ENCODE results near the gene TSHZ3.

The TSHZ3 gene

GRCh38 chr19:31389874-31390273, 40.6 kb upstream of the TSHZ3 start:
- Histone ChIP-seq H3K4me3 (no peak overlapping the region), H3K27me3 (peaks cover 0 to 7% of the 10 kb centered on the region in 2 donors), H3K4me1 (no peaks in the 10 kb centered on the region), H3K36me3 (no peaks in the 10 kb centered on the region), H3K27ac (no peak overlapping the region), H3K9me3 (no peaks in the 10 kb centered on the region)
- DNase-seq: no peak
- intact Hi-C loops (cut with DNase I; ENCODE audit: low total_unique reads): no loop called here
- no peak for TF ChIP-seq CTCF (IDR thresholded peaks at IDR 0.05)

- no peak for DNase-seq
- Histone ChIP-seq H3K4me1 (no peaks in the 10 kb centered on the region), H3K27ac (no peak overlapping the region), H3K4me3 (no peak overlapping the region), H3K36me3 (no peaks in the 10 kb centered on the region), H3K27me3 (peaks cover 0 to 7% of the 10 kb centered on the region in 2 donors), H3K9me3 (no peaks in the 10 kb centered on the region)
- no peak for TF ChIP-seq CTCF (IDR thresholded peaks at IDR 0.05)
- intact Hi-C loops (cut with DNase I; ENCODE audit: low total_unique reads): no loop called here
These were observed 38.6 kb upstream of the TSHZ3 start for GRCh38 chr19:31387717-31388301.

- no peaks in the 10 kb centered on the region for H3K36me3 ChIP-seq
- H3K27ac ChIP-seq: no peak overlapping the region
- TF ChIP-seq CTCF (IDR thresholded peaks at IDR 0.05): no peak
- H3K4me1 ChIP-seq: no peaks in the 10 kb centered on the region
- H3K4me3 ChIP-seq: no peak overlapping the region
- intact Hi-C loops (cut with DNase I; ENCODE audit: low total_unique reads): no loop called here
- peaks cover 0 to 7% of the 10 kb centered on the region in 2 donors for H3K27me3 ChIP-seq
- DNase-seq: no peak
- H3K9me3 ChIP-seq: no peaks in the 10 kb centered on the region
These were observed 37.6 kb upstream of the TSHZ3 start for GRCh38 chr19:31386806-31387205.

GRCh38 chr19:31385744-31386143, 36.5 kb upstream of the TSHZ3 start:
- Histone ChIP-seq H3K27ac (no peak overlapping the region), H3K27me3 (peaks cover 0 to 7% of the 10 kb centered on the region in 2 donors), H3K4me3 (no peak overlapping the region), H3K36me3 (no peaks in the 10 kb centered on the region), H3K4me1 (no peaks in the 10 kb centered on the region), H3K9me3 (no peaks in the 10 kb centered on the region)
- TF ChIP-seq CTCF (IDR thresholded peaks at IDR 0.05): no peak
- intact Hi-C loops (cut with DNase I; ENCODE audit: low total_unique reads): no loop called here
- no peak for DNase-seq

- TF ChIP-seq CTCF (IDR thresholded peaks at IDR 0.05): no peak
- Histone ChIP-seq H3K36me3 (no peaks in the 10 kb centered on the region), H3K27ac (no peak overlapping the region), H3K4me1 (no peaks in the 10 kb centered on the region), H3K9me3 (no peaks in the 10 kb centered on the region), H3K4me3 (no peak overlapping the region), H3K27me3 (no peaks in the 10 kb centered on the region)
- intact Hi-C loops (cut with DNase I; ENCODE audit: low total_unique reads): no loop called here
- no peak for DNase-seq
These were observed 34.3 kb upstream of the TSHZ3 start for GRCh38 chr19:31383553-31383952.

- DNase-seq: no peak
- H3K9me3 ChIP-seq: no peaks in the 10 kb centered on the region
- no peaks in the 10 kb centered on the region for H3K27me3 ChIP-seq
- no peak overlapping the region for H3K4me3 ChIP-seq
- TF ChIP-seq CTCF (IDR thresholded peaks at IDR 0.05): no peak
- no peaks in the 10 kb centered on the region for H3K4me1 ChIP-seq
- no peak overlapping the region for H3K27ac ChIP-seq
- intact Hi-C loops (cut with DNase I; ENCODE audit: low total_unique reads): no loop called here
- no peaks in the 10 kb centered on the region for H3K36me3 ChIP-seq
These were observed 31.6 kb upstream of the TSHZ3 start for GRCh38 chr19:31380854-31381253.

Measured in tibial artery (tissue), 4 donors.